ENCODE measurements around the gene CACNA1C. TPM values are rescaled to one million over a fixed set of nuclear protein-coding genes. Genes with fewer than 3 reads are reported as not detected.

CACNA1C gene
- total and polyA plus RNA-seq, 2 donors (not counting 1 experiment from before 2014, with no cell fraction given): 0.01 to 0.02 TPM

DNA sequence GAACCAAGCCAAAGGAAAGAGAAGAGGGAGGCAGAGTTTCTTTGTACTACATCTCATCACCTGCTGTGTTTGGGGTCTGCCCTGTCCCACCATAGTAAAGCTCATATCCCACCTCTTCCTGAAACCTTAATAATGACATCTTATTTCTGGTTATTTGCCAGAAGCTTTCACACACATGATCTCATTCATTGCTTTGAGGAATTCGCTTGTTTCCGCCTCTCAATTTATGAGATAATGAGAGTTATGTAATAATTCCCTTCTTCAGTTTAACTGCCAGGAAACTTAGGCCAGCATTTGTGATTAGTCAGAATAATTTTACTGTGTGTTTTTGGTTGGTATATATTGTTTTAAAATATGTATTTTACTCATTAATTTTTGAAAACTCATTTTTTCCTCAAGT is 205.2 kb downstream of the CACNA1C start:
- Histone ChIP-seq H3K9ac (ENCODE audit: low read length) (no peak overlapping the region), H3K27ac (ENCODE audit: low read length in 2 of 2) (no peak overlapping the region), H3K4me2 (replicated peaks; ENCODE audit: low read depth, low read length, poor library complexity, severe bottlenecking) (no peak overlapping the region), H3K27me3 (replicated peaks in 1 of 4; ENCODE audit: control extremely low read depth in 1 of 4, control insufficient read depth in 3 of 4, insufficient read depth in 4 of 4, low read length in 3 of 4) (no peaks in the 10 kb centered on the region), H3K4me3 (ENCODE audit: control extremely low read depth in 1 of 5, extremely low read depth in 1 of 5, insufficient read depth in 1 of 5, low read depth in 2 of 5, low read length in 4 of 5) (no peak overlapping the region), H3K36me3 (replicated peaks in 1 of 2; ENCODE audit: control extremely low read depth in 1 of 2, control insufficient read depth in 1 of 2, extremely low read depth in 1 of 2, insufficient read depth in 2 of 2, low read length in 1 of 2) (no peaks in the 10 kb centered on the region), H2AFZ (ENCODE audit: insufficient read depth, low read depth, low read length, poor library complexity, severe bottlenecking) (no peak overlapping the region), H3K9me3 (ENCODE audit: control extremely low read depth in 1 of 3, control insufficient read depth in 2 of 3, insufficient read depth in 1 of 3, low read length in 2 of 3) (no peaks in the 10 kb centered on the region), H3K79me2 (ENCODE audit: control insufficient read depth, insufficient read depth, low read length) (no peaks in the 10 kb centered on the region), H4K20me1 (ENCODE audit: control insufficient read depth, insufficient read depth, low read length, poor library complexity, severe bottlenecking) (no peaks in the 10 kb centered on the region), H3K4me1 (ENCODE audit: control insufficient read depth in 2 of 2, insufficient read depth in 2 of 2, low read length in 2 of 2) (no peaks in the 10 kb centered on the region)
- no peak overlapping the region for H3K4me3 Mint-ChIP-seq
- WGBS (ENCODE audit: insufficient coverage): no CpG with 5 or more reads among the region's 2 CpGs
- ChIA-PET CTCF (no interaction called here), POLR2A (no interaction called here)
- TF ChIP-seq EZH2 (IDR thresholded peaks at IDR 0.05; ENCODE audit: borderline replicate concordance, insufficient read depth, low read depth, low read length, poor library complexity, severe bottlenecking): no peak
- no peak for TF ChIP-seq CTCF (IDR thresholded peaks at IDR 0.05)
- no peak overlapping the region for H3K27ac Mint-ChIP-seq
- no peak for ATAC-seq (ENCODE audit: low read depth)
- no peaks in the 10 kb centered on the region for H3K9me3 Mint-ChIP-seq (ENCODE audit: insufficient read depth)
- no peak for DNase-seq
- H3K4me1 Mint-ChIP-seq: peaks cover 4% of the 10 kb centered on the region
- intact Hi-C loops (cut with micrococcal nuclease): no loop called here
- H3K27me3 Mint-ChIP-seq: no peaks in the 10 kb centered on the region

DNA sequence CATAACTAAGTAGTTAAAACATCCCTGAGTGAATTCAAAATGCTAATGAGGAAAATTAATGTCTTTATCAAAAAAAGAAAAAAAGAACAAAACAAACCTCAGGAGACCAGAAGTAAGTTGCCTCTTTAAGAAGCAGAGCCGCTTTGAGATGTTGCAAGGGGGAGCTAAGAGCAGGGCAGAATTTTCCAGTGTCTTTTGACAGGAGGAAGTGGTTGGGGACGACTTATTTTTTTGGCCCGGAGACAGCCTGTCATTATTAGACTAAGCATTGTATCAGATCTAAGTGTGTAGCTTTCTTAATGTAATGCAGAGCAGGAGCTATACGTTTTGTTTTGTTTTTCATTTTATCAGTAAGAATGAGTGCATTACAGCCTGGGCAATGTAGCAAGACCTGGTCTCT is 206.6 kb downstream of the CACNA1C start:
- peaks cover 4% of the 10 kb centered on the region for H3K4me1 Mint-ChIP-seq
- H3K27ac ChIP-seq (ENCODE audit: low read length in 2 of 2): no peak overlapping the region
- H3K4me1 ChIP-seq (ENCODE audit: control insufficient read depth in 2 of 2, insufficient read depth in 2 of 2, low read length in 2 of 2): no peaks in the 10 kb centered on the region
- DNase-seq (no peak), ATAC-seq (ENCODE audit: low read depth) (no peak)
- H3K27me3 ChIP-seq (replicated peaks in 1 of 4; ENCODE audit: control extremely low read depth in 1 of 4, control insufficient read depth in 3 of 4, insufficient read depth in 4 of 4, low read length in 3 of 4): no peaks in the 10 kb centered on the region
- H2AFZ ChIP-seq (ENCODE audit: insufficient read depth, low read depth, low read length, poor library complexity, severe bottlenecking): no peak overlapping the region
- H3K36me3 ChIP-seq (replicated peaks in 1 of 2; ENCODE audit: control extremely low read depth in 1 of 2, control insufficient read depth in 1 of 2, extremely low read depth in 1 of 2, insufficient read depth in 2 of 2, low read length in 1 of 2): no peaks in the 10 kb centered on the region
- no peaks in the 10 kb centered on the region for H4K20me1 ChIP-seq (ENCODE audit: control insufficient read depth, insufficient read depth, low read length, poor library complexity, severe bottlenecking)
- no peaks in the 10 kb centered on the region for H3K79me2 ChIP-seq (ENCODE audit: control insufficient read depth, insufficient read depth, low read length)
- no peak for TF ChIP-seq EZH2 (IDR thresholded peaks at IDR 0.05; ENCODE audit: borderline replicate concordance, insufficient read depth, low read depth, low read length, poor library complexity, severe bottlenecking)
- TF ChIP-seq CTCF (IDR thresholded peaks at IDR 0.05): no peak
- 0% methylated on average over 3 of the region's 4 CpGs for WGBS (ENCODE audit: insufficient coverage)
- POLR2A ChIA-PET: no interaction called here
- no peak overlapping the region for H3K9ac ChIP-seq (ENCODE audit: low read length)
- H3K27ac Mint-ChIP-seq: no peak overlapping the region
- CTCF ChIA-PET: interaction anchor here (1.1 kb wide), 1 partner anchor 25 kb away, joined by 3 read pairs; no protein-coding TSS in a partner anchor
- intact Hi-C loops (cut with micrococcal nuclease): no loop called here
- H3K4me3 Mint-ChIP-seq: no peak overlapping the region
- H3K9me3 Mint-ChIP-seq (ENCODE audit: insufficient read depth): no peaks in the 10 kb centered on the region
- no peaks in the 10 kb centered on the region for H3K9me3 ChIP-seq (ENCODE audit: control extremely low read depth in 1 of 3, control insufficient read depth in 2 of 3, insufficient read depth in 1 of 3, low read length in 2 of 3)
- no peaks in the 10 kb centered on the region for H3K27me3 Mint-ChIP-seq
- H3K4me3 ChIP-seq (ENCODE audit: control extremely low read depth in 1 of 5, extremely low read depth in 1 of 5, insufficient read depth in 1 of 5, low read depth in 2 of 5, low read length in 4 of 5): no peak overlapping the region
- no peak overlapping the region for H3K4me2 ChIP-seq (replicated peaks; ENCODE audit: low read depth, low read length, poor library complexity, severe bottlenecking)

Measured in B cell (primary cell).